MM.1S (cell line): Measurements from ENCODE around the gene VSIG4.

Experiments used
- DNase-seq: peaks from one replicate; pipeline ENCODE4 v3.0.0-alpha.2; 2015
- H2AFZ ChIP-seq: fragments of 300-600 bp; sonication (generic); 2 replicates; pipeline ENCODE4 v1.6.0; 2016; ENCODE audit warnings: antibody characterized with exemption, low read length
- H3F3A ChIP-seq: fragments of 300-600 bp; sonication (generic); 2 replicates; pipeline ENCODE4 v1.6.1; 2016; ENCODE audit warnings: mild to moderate bottlenecking, antibody characterized with exemption, low read length, moderate library complexity, mixed read lengths; ENCODE audit not compliant: insufficient read depth
- H3K27ac ChIP-seq: fragments of 300-600 bp; sonication (generic); 2 replicates; pipeline ENCODE4 v1.5.1; 2016; ENCODE audit warnings: mild to moderate bottlenecking, low read length
- H3K27me3 ChIP-seq: fragments of 300-600 bp; sonication (generic); replicated peaks from 2 replicates; pipeline ENCODE4 v1.6.0; 2016; ENCODE audit warnings: low read length; ENCODE audit not compliant: insufficient read depth
- H3K36me3 ChIP-seq: fragments of 300-600 bp; sonication (generic); replicated peaks from 2 replicates; pipeline ENCODE4 v1.6.1; 2016; ENCODE audit warnings: mild to moderate bottlenecking, low read length, mixed read lengths; ENCODE audit not compliant: insufficient read depth
- H3K4me1 ChIP-seq: fragments of 300-600 bp; sonication (generic); 2 replicates; pipeline ENCODE4 v1.6.1; 2016; ENCODE audit warnings: low read length, mixed read lengths
- H3K4me2 ChIP-seq: fragments of 300-600 bp; sonication (generic); 2 replicates; pipeline ENCODE4 v1.6.0; 2016; ENCODE audit warnings: low read depth, low read length
- H3K4me3 ChIP-seq: fragments of 300-600 bp; sonication (generic); 2 replicates; pipeline ENCODE4 v1.5.1; 2016; ENCODE audit warnings: low read length, mixed read lengths
- H3K79me2 ChIP-seq: fragments of 300-600 bp; sonication (generic); 2 replicates; pipeline ENCODE4 v1.6.1; 2016; ENCODE audit warnings: mixed run types, low read length, mixed read lengths
- H3K9ac ChIP-seq: fragments of 300-600 bp; sonication (generic); 2 replicates; pipeline ENCODE4 v1.6.1; 2016; ENCODE audit warnings: low read length, mixed read lengths
- H3K9me2 ChIP-seq: fragments of 300-600 bp; sonication (generic); replicated peaks from 2 replicates; pipeline ENCODE4 v1.6.1; 2016; ENCODE audit warnings: mild to moderate bottlenecking, low read length, mixed read lengths; ENCODE audit not compliant: insufficient read depth
- H3K9me3 ChIP-seq: fragments of 300-600 bp; sonication (generic); replicated peaks from 2 replicates; pipeline ENCODE4 v1.6.1; 2016; ENCODE audit warnings: mild to moderate bottlenecking, low read length, mixed read lengths; ENCODE audit not compliant: insufficient read depth
- H4K20me1 ChIP-seq: fragments of 300-600 bp; sonication (generic); 2 replicates; pipeline ENCODE4 v1.6.1; 2016; ENCODE audit warnings: mild to moderate bottlenecking, low read length, moderate library complexity, mixed read lengths; ENCODE audit not compliant: insufficient read depth
- EZH2 ChIP-seq: fragments of 300-600 bp; sonication (generic); optimal IDR thresholded peaks from 2 replicates; pipeline ENCODE3; 2017; ENCODE audit warnings: low read depth, mild to moderate bottlenecking, antibody characterized with exemption, low read length, mixed read lengths
- EZH2phosphoT487 ChIP-seq: fragments of 300-600 bp; sonication (generic); IDR thresholded peaks from 2 replicates; pipeline ENCODE4 v1.6.1; 2018; ENCODE audit warnings: antibody characterized with exemption, low read length
- TF ChIP-seq, protein P1 (sequence below): fragments of 300-600 bp; sonication (generic); IDR thresholded peaks from 2 replicates; pipeline ENCODE4 v1.5.1; 2016; ENCODE audit warnings: antibody characterized with exemption, low read length, mixed read lengths

VSIG4 gene

DNA sequence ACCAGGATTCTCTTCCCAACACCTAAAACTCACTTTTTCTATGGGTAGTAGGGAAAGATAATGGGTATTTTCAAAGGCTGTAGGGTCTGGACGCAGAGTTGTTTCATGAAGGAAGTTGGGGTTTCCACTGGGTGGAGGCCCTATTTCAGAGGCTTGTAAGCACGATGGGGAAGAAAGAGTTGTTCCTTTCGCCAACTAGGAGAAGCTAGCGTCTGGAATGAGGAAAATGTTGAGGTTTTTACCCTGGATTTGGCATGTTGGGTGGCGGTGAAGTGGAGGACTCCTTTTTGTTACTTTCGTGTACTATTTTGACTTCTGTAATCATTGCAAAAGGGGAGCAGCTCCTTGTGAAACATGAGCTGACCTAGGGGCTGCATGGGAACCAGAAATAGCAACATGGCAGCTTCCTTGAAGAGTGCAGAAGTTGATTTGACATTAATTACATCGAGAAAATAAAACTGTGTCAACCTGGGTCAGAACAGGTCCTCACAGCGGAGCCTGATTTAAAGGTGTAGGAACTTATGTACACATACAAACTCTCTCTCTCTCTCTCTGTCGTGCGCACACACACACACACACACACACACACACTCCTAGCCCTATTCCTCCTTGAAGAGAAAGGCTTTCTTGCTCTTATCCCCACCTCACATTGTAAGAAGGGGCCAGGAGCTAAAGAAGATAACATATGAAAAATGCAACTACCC lies 19.1 kb downstream of the VSIG4 start:
- H3K4me1 ChIP-seq, result peaks cover 39% of the 10 kb centered on the region
- no peaks in the 10 kb centered on the region for H3K9me3 ChIP-seq
- TF ChIP-seq EZH2phosphoT487 (no peak), EZH2 (no peak)
- TF ChIP-seq, protein P1, sequence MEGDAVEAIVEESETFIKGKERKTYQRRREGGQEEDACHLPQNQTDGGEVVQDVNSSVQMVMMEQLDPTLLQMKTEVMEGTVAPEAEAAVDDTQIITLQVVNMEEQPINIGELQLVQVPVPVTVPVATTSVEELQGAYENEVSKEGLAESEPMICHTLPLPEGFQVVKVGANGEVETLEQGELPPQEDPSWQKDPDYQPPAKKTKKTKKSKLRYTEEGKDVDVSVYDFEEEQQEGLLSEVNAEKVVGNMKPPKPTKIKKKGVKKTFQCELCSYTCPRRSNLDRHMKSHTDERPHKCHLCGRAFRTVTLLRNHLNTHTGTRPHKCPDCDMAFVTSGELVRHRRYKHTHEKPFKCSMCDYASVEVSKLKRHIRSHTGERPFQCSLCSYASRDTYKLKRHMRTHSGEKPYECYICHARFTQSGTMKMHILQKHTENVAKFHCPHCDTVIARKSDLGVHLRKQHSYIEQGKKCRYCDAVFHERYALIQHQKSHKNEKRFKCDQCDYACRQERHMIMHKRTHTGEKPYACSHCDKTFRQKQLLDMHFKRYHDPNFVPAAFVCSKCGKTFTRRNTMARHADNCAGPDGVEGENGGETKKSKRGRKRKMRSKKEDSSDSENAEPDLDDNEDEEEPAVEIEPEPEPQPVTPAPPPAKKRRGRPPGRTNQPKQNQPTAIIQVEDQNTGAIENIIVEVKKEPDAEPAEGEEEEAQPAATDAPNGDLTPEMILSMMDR, result no peak
- peak overlapping the region; percentile 15; the same call in 1 of the 2 replicates for H2AFZ ChIP-seq
- peaks cover 3% of the 10 kb centered on the region; the same call in 1 of the 2 replicates for H3F3A ChIP-seq
- no peaks in the 10 kb centered on the region for H3K79me2 ChIP-seq
- peak overlapping the region; percentile 29; the same call in 1 of the 2 replicates for H3K4me2 ChIP-seq
- H3K9ac ChIP-seq, result no peak overlapping the region
- no peaks in the 10 kb centered on the region for H4K20me1 ChIP-seq
- DNase-seq, result no peak
- no peaks in the 10 kb centered on the region for H3K9me2 ChIP-seq
- H3K27me3 ChIP-seq, result no peaks in the 10 kb centered on the region
- no peak overlapping the region for H3K4me3 ChIP-seq
- H3K36me3 ChIP-seq, result no peaks in the 10 kb centered on the region
- H3K27ac ChIP-seq, result no peak overlapping the region

DNA sequence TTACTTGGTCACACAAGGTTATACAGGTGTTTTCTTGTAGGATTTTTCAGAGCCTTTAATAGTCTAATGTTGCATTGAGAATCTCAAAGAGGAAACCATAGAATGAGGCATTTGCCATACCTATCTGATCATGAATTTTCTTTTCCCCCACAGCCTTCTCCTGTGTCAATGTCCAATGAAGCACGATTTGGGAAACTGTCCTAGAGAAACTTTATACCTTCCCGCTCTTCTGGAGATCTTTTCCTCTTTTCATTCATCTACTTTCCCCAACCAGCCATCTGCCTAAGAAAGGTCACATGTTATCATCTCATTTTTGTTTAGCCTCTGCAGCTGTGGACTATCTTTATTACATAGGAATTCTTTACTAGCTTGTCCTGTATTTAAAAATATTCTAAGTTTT lies 19.9 kb downstream of the VSIG4 start:
- TF ChIP-seq EZH2, result no peak
- TF ChIP-seq, protein P1, result no peak
- no peak for TF ChIP-seq EZH2phosphoT487
- Histone ChIP-seq H3K27me3 (no peaks in the 10 kb centered on the region), H4K20me1 (no peaks in the 10 kb centered on the region), H3K9me2 (no peaks in the 10 kb centered on the region), H3K9ac (no peak overlapping the region), H3K4me2 (no peak overlapping the region), H3K79me2 (no peaks in the 10 kb centered on the region), H3K27ac (no peak overlapping the region), H3K4me3 (no peak overlapping the region), H3F3A (peaks cover 11% of the 10 kb centered on the region; the same call in 1 of the 2 replicates), H3K9me3 (no peaks in the 10 kb centered on the region), H3K4me1 (peaks cover 47% of the 10 kb centered on the region), H3K36me3 (no peaks in the 10 kb centered on the region), H2AFZ (no peak overlapping the region)
- no peak for DNase-seq

DNA sequence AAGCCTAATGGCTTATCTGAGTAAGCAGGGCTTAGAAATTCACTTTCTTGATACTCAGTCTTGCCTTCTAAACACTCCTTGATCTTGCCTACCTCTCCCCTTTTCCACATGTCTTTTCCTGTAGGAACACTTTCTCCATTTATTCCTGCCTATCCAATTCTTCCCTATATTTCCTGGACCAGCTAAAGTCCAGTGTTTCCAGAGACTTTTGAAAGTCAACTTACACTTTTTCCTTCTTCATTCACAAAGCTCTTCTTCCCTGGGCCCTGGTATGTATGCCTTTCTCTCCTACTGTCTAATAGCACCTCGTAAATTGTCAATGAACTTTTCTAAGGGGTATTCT lies 20.6 kb downstream of the VSIG4 start:
- H3K27ac ChIP-seq, result no peak overlapping the region
- no peaks in the 10 kb centered on the region for H3K36me3 ChIP-seq
- H3K9me3 ChIP-seq, result no peaks in the 10 kb centered on the region
- no peak overlapping the region for H3K4me3 ChIP-seq
- H3K27me3 ChIP-seq, result no peaks in the 10 kb centered on the region
- H4K20me1 ChIP-seq, result no peaks in the 10 kb centered on the region
- TF ChIP-seq, protein P1, result no peak
- TF ChIP-seq EZH2phosphoT487 (no peak), EZH2 (no peak)
- DNase-seq, result no peak
- H3K79me2 ChIP-seq, result no peaks in the 10 kb centered on the region
- no peak overlapping the region for H3K9ac ChIP-seq
- H3K4me2 ChIP-seq, result no peak overlapping the region
- H2AFZ ChIP-seq, result no peak overlapping the region
- H3K4me1 ChIP-seq, result peaks cover 54% of the 10 kb centered on the region
- H3F3A ChIP-seq, result peaks cover 12% of the 10 kb centered on the region; the same call in 1 of the 2 replicates
- no peaks in the 10 kb centered on the region for H3K9me2 ChIP-seq
